Nephron (organoid): ENCODE measurements around the gene SYNE2.

ENCODE experiments used
- H3K27ac Mint-ChIP-seq, 3 experiments: 2 replicates each; pipeline ENCODE4 v1.8.0; 2020; ENCODE audit warnings: mixed read lengths in 3 of 3, mild to moderate bottlenecking in 2 of 3, moderate library complexity in 1 of 3
- H3K27me3 Mint-ChIP-seq: 2 replicates; pipeline ENCODE4 v1.8.0; 2021; ENCODE audit warnings: low read depth, mild to moderate bottlenecking, moderate library complexity, mixed read lengths
- H3K36me3 Mint-ChIP-seq: 2 replicates; pipeline ENCODE4 v1.8.0; 2020; ENCODE audit warnings: low read depth, mixed read lengths
- H3K4me1 Mint-ChIP-seq: 2 replicates; pipeline ENCODE4 v1.8.0; 2020; ENCODE audit warnings: mixed read lengths
- H3K4me3 Mint-ChIP-seq, 3 experiments: 2 replicates each; pipeline ENCODE4 v1.8.0; 2020; ENCODE audit warnings: mild to moderate bottlenecking in 3 of 3, mixed read lengths in 3 of 3, moderate library complexity in 2 of 3
- H3K9me3 Mint-ChIP-seq: 2 replicates; pipeline ENCODE4 v1.8.0; 2020; ENCODE audit warnings: mixed read lengths
- CTCF ChIP-seq, 3 experiments: fragments of 200-600 bp; sonication (generic); IDR thresholded peaks; one replicate each; pipeline ENCODE4 v1.5.0; 2021; ENCODE audit warnings: antibody characterized with exemption in 3 of 3; ENCODE audit not compliant: unreplicated experiment in 3 of 3

The SYNE2 gene

GRCh38 chr14:64194404-64194803 is 341.6 kb downstream of the SYNE2 start:
- peaks cover 25% of the 10 kb centered on the region for H3K4me1 Mint-ChIP-seq
- H3K4me3 Mint-ChIP-seq: no peak overlapping the region
- no peak overlapping the region for H3K27ac Mint-ChIP-seq
- H3K9me3 Mint-ChIP-seq: no peaks in the 10 kb centered on the region
- no peak for TF ChIP-seq CTCF (IDR thresholded peaks at IDR 0.05; ENCODE audit: unreplicated experiment in 3 of 3)
- peaks cover 32% of the 10 kb centered on the region for H3K36me3 Mint-ChIP-seq
- H3K27me3 Mint-ChIP-seq: no peaks in the 10 kb centered on the region

DNA sequence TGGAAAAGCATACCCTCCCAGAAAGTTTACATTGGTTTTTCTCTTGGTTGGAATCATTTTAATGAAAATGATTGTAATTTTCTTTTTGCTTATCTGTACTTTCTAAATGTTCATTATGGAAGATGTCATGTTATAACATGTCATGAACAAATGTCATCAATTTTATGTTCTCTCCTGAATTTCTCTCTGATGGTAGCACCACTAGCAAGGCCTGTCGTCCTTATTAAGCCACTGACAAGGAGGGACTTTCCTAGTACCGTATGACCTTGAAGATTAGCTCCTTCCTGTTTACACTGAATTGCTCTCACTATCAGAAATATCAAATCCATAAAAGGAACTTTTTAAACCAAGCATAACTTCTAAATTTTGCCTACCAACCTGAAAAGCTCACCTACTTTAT is 342.4 kb downstream of the SYNE2 start:
- no peak for TF ChIP-seq CTCF (IDR thresholded peaks at IDR 0.05; ENCODE audit: unreplicated experiment in 3 of 3)
- peak overlapping the region in 1 of 3 experiments; percentile 24 for H3K4me3 Mint-ChIP-seq
- H3K4me1 Mint-ChIP-seq: peaks cover 29% of the 10 kb centered on the region
- no peaks in the 10 kb centered on the region for H3K9me3 Mint-ChIP-seq
- H3K27ac Mint-ChIP-seq: peak overlapping the region in 2 of 3 experiments; percentile 19 to 57
- no peaks in the 10 kb centered on the region for H3K27me3 Mint-ChIP-seq
- peaks cover 28% of the 10 kb centered on the region for H3K36me3 Mint-ChIP-seq

- H3K4me3 Mint-ChIP-seq: peak overlapping the region; percentile 89 to 91 (median 90)
- peaks cover 37% of the 10 kb centered on the region for H3K4me1 Mint-ChIP-seq
- no peak for TF ChIP-seq CTCF (IDR thresholded peaks at IDR 0.05; ENCODE audit: unreplicated experiment in 3 of 3)
- peak overlapping the region; percentile 85 to 87 (median 86) for H3K27ac Mint-ChIP-seq
- no peaks in the 10 kb centered on the region for H3K9me3 Mint-ChIP-seq
- H3K27me3 Mint-ChIP-seq: no peaks in the 10 kb centered on the region
- H3K36me3 Mint-ChIP-seq: peaks cover 20% of the 10 kb centered on the region
Observed at GRCh38 chr14:64196056-64196455, 343.3 kb downstream of the SYNE2 start.

- no peaks in the 10 kb centered on the region for H3K27me3 Mint-ChIP-seq
- no peak for TF ChIP-seq CTCF (IDR thresholded peaks at IDR 0.05; ENCODE audit: unreplicated experiment in 3 of 3)
- peak overlapping the region; percentile 85 to 87 (median 86) for H3K27ac Mint-ChIP-seq
- H3K9me3 Mint-ChIP-seq: no peaks in the 10 kb centered on the region
- H3K4me3 Mint-ChIP-seq: peak overlapping the region; percentile 89 to 91 (median 90)
- peaks cover 12% of the 10 kb centered on the region for H3K36me3 Mint-ChIP-seq
- peaks cover 37% of the 10 kb centered on the region for H3K4me1 Mint-ChIP-seq
Observed at GRCh38 chr14:64196814-64197411, 344.1 kb downstream of the SYNE2 start.

GRCh38 chr14:64197996-64198395 is 345.2 kb downstream of the SYNE2 start:
- no peak for TF ChIP-seq CTCF (IDR thresholded peaks at IDR 0.05; ENCODE audit: unreplicated experiment in 3 of 3)
- H3K9me3 Mint-ChIP-seq: no peaks in the 10 kb centered on the region
- H3K27me3 Mint-ChIP-seq: no peaks in the 10 kb centered on the region
- peak overlapping the region in 2 of 3 experiments; percentile 86 to 87 for H3K27ac Mint-ChIP-seq
- H3K4me3 Mint-ChIP-seq: peak overlapping the region in 1 of 3 experiments; percentile 90
- H3K36me3 Mint-ChIP-seq: peaks cover 10% of the 10 kb centered on the region
- peaks cover 37% of the 10 kb centered on the region for H3K4me1 Mint-ChIP-seq

GRCh38 chr14:64198486-64198885 is 345.7 kb downstream of the SYNE2 start:
- H3K9me3 Mint-ChIP-seq: no peaks in the 10 kb centered on the region
- H3K27ac Mint-ChIP-seq: peak overlapping the region; percentile 66 to 94 (median 70)
- TF ChIP-seq CTCF (IDR thresholded peaks at IDR 0.05; ENCODE audit: unreplicated experiment in 3 of 3): no peak
- H3K4me3 Mint-ChIP-seq: peak overlapping the region; percentile 40 to 77 (median 73)
- no peaks in the 10 kb centered on the region for H3K27me3 Mint-ChIP-seq
- peaks cover 11% of the 10 kb centered on the region for H3K36me3 Mint-ChIP-seq
- peaks cover 37% of the 10 kb centered on the region for H3K4me1 Mint-ChIP-seq
